ENCODE measurements around the gene RIC3. TPM values are rescaled to one million over a fixed set of nuclear protein-coding genes. Genes with fewer than 3 reads are reported as not detected.

RIC3 gene
- total RNA-seq, 1 donor from 2014 or later = 23.1 TPM

DNA sequence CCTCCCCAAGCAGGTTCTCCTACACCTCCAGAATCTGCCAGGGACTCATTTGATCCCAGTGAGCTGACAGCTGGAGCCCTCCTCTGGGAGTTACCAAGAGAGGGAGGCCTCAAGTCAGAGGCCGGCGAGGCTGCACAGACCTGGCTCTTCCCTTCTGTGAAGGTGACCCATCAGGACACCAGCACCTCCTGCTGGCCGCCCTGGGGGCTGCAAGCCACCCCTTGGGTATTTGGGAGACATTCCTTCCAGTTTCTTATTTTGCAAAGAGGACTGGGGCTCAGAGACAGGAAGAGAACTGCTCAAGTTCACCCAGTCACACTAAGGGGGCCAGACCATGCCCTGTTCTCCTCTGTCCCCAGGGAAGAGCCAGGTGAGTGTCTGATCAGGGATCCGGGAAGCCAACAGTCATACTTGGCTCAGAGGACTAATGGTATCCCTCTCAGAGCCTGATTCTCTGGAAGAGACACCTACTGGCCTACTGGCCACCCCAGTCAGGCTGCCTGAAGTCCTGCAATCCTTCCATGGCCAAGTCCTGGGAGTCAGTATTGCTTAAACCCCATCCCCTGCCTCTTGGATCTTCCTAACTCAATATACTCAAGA lies 40.5 kb upstream of the RIC3 start:
- TF ChIP-seq, protein P1, sequence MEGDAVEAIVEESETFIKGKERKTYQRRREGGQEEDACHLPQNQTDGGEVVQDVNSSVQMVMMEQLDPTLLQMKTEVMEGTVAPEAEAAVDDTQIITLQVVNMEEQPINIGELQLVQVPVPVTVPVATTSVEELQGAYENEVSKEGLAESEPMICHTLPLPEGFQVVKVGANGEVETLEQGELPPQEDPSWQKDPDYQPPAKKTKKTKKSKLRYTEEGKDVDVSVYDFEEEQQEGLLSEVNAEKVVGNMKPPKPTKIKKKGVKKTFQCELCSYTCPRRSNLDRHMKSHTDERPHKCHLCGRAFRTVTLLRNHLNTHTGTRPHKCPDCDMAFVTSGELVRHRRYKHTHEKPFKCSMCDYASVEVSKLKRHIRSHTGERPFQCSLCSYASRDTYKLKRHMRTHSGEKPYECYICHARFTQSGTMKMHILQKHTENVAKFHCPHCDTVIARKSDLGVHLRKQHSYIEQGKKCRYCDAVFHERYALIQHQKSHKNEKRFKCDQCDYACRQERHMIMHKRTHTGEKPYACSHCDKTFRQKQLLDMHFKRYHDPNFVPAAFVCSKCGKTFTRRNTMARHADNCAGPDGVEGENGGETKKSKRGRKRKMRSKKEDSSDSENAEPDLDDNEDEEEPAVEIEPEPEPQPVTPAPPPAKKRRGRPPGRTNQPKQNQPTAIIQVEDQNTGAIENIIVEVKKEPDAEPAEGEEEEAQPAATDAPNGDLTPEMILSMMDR (IDR thresholded peaks at IDR 0.05; ENCODE audit: unreplicated experiment) = peak; percentile 48
- no peak for DNase-seq (ENCODE audit: low spot score, unreplicated experiment)
- H3K4me1 Mint-ChIP-seq (ENCODE audit: low read depth) = peaks cover 3% of the 10 kb centered on the region
- no peak overlapping the region for H3K4me3 Mint-ChIP-seq (ENCODE audit: low read depth)
- H3K9me3 Mint-ChIP-seq (ENCODE audit: low read depth) = no peaks in the 10 kb centered on the region
- peaks cover 31% of the 10 kb centered on the region for H3K27me3 Mint-ChIP-seq
- H3K27ac Mint-ChIP-seq = no peak overlapping the region
- no peaks in the 10 kb centered on the region for H3K36me3 Mint-ChIP-seq (ENCODE audit: insufficient read depth)

DNA sequence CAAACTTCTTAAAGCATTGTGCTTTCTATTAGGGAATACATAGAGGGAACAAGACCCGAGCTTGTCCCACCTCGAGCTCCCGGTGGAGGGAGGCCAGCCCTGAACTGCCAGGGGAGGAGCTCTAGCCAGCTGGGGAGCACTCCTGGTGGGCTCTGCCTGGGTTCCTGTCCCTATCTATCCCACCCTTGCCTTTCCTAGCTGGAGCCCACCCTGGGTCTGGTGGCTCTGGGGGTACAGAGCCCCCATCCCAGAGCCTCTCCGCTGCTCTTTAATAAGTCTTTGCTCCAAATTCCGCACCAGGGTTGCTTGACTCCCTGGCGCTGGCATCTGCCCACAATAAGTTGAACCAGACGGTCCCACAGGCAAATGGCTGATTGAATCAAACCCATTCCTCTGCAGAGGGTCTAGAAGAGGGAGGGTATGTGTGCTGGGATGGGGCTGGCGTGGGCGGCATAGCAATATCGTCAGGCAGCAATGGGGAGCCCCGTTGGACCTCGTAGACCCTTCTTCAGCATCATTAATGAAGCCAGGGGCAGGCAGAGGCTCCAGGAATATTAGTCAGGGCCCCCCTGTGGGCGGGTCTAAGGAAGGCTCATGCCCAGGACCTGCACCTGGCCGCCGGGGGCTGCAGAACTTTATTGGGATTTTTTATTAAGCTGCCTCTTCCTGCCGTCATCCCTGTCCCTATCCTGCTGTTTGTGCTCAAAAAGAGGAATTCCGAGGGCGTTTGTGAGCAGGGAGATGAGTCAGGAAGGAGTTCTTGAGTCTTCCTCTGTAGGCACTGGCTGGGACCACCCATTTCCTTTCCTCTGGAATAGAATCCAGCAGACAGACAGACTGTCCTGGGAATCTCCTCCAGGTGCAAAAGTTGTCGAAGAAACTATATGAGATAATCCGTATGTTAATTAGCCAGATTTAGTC lies 38.5 kb upstream of the RIC3 start:
- H3K27ac Mint-ChIP-seq = no peak overlapping the region
- H3K27me3 Mint-ChIP-seq = peaks cover 30% of the 10 kb centered on the region
- H3K4me3 Mint-ChIP-seq (ENCODE audit: low read depth) = no peak overlapping the region
- DNase-seq (ENCODE audit: low spot score, unreplicated experiment) = no peak
- TF ChIP-seq, protein P1 (IDR thresholded peaks at IDR 0.05; ENCODE audit: unreplicated experiment) = no peak
- no peaks in the 10 kb centered on the region for H3K9me3 Mint-ChIP-seq (ENCODE audit: low read depth)
- H3K36me3 Mint-ChIP-seq (ENCODE audit: insufficient read depth) = no peaks in the 10 kb centered on the region
- H3K4me1 Mint-ChIP-seq (ENCODE audit: low read depth) = peaks cover 1% of the 10 kb centered on the region

DNA sequence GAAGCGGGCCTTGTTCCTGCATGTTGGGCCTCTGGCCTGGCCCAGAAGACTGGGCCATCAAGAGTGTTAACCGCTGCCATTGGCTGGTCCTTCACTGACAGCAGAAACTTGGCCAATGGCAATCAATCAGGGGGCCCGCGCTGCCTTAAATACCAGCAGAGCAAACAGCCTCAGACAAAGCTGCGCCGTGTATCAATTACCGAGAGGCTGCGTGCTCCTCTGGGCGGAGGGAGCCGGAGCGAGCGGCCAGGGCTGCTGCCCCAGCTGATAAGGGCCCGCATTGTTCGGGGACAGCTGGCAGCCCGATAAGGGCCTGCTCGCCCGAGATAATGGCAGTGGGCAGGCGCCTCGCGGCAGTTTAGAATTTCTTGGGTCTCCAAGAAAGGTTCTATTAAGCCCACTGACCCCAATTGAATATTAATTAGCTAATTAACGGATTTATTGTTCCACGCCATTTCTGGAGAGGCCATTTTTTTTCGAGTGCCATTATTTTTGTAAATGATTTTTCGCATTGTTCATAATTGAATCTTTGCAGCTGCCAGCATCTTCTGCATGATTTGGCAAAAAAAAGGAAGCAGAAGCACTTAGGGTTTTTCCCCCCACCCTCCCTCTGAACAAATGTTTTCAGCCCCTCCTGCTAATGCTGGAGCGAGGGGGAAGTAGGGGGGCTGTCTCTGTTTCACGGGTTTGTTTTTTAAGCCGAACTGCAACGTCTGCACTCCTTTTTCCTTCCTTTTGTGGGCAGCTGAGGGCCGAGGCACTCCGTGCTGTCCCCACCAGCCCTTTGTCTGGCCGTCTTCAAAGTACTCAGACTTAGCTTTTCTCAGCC lies 37.6 kb upstream of the RIC3 start:
- Mint-ChIP-seq H3K9me3 (ENCODE audit: low read depth) (no peaks in the 10 kb centered on the region), H3K4me1 (ENCODE audit: low read depth) (peaks cover 1% of the 10 kb centered on the region), H3K27me3 (peaks cover 27% of the 10 kb centered on the region), H3K4me3 (ENCODE audit: low read depth) (peak overlapping the region; percentile 29), H3K27ac (no peak overlapping the region), H3K36me3 (ENCODE audit: insufficient read depth) (no peaks in the 10 kb centered on the region)
- TF ChIP-seq, protein P1 (IDR thresholded peaks at IDR 0.05; ENCODE audit: unreplicated experiment) = no peak
- no peak for DNase-seq (ENCODE audit: low spot score, unreplicated experiment)

DNA sequence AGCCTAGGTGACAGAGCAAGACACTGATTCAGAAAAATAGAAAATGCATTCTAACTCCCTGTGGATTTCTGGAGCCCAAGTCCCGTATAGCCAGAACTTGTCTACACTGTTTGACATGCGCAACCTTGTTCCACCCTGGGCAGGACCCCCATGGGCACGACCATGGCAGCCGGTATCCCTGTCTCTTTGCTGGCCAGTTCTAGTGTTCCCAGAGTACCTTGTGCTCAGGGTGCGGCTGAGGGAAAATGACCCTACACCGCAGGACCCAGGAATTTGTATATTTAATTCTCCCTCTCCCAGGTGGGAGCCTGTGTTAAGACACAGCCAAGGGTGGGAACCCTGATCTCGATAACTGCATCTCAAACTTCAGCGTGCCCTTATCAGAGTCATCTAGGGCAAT lies 36.7 kb upstream of the RIC3 start:
- H3K9me3 Mint-ChIP-seq (ENCODE audit: low read depth) = no peaks in the 10 kb centered on the region
- no peaks in the 10 kb centered on the region for H3K36me3 Mint-ChIP-seq (ENCODE audit: insufficient read depth)
- peaks cover 1% of the 10 kb centered on the region for H3K4me1 Mint-ChIP-seq (ENCODE audit: low read depth)
- H3K27me3 Mint-ChIP-seq = peaks cover 22% of the 10 kb centered on the region
- H3K27ac Mint-ChIP-seq = no peak overlapping the region
- no peak overlapping the region for H3K4me3 Mint-ChIP-seq (ENCODE audit: low read depth)
- TF ChIP-seq, protein P1 (IDR thresholded peaks at IDR 0.05; ENCODE audit: unreplicated experiment) = no peak
- no peak for DNase-seq (ENCODE audit: low spot score, unreplicated experiment)

DNA sequence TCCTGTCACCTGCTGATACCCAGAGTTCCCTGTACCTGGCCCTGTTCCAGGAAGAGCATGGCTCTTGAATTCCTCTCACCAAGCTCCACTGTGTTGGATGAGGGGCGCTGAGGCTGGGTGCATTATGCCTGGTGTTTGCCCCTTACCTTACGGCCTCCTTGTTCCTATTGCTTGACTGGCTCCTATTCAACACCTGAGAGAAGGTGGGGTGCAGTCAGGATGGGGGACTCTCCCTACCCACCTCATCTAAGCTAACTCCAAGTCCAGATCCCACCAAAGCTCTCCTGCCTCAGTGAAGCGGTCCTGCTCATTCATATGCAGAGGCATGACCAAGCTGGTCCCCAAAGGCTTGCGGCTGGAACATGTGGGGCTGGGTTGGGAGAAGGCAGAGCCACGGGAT lies 35.8 kb upstream of the RIC3 start:
- TF ChIP-seq, protein P1 (IDR thresholded peaks at IDR 0.05; ENCODE audit: unreplicated experiment) = no peak
- no peaks in the 10 kb centered on the region for H3K36me3 Mint-ChIP-seq (ENCODE audit: insufficient read depth)
- H3K9me3 Mint-ChIP-seq (ENCODE audit: low read depth) = no peaks in the 10 kb centered on the region
- no peak overlapping the region for H3K27ac Mint-ChIP-seq
- no peak overlapping the region for H3K4me3 Mint-ChIP-seq (ENCODE audit: low read depth)
- H3K27me3 Mint-ChIP-seq = peaks cover 20% of the 10 kb centered on the region
- peaks cover 1% of the 10 kb centered on the region for H3K4me1 Mint-ChIP-seq (ENCODE audit: low read depth)
- no peak for DNase-seq (ENCODE audit: low spot score, unreplicated experiment)
